GM10266 (cell line): ENCODE results near the gene KDM4B.

Experiments
- DNase-seq: peaks from one replicate; pipeline ENCODE4 v3.0.0; 2012; ENCODE audit errors: extremely low spot score
- TF ChIP-seq, protein P1 (sequence below): IDR thresholded peaks from 2 replicates; pipeline ENCODE4 v1.5.1; 2012; ENCODE audit warnings: mild to moderate bottlenecking, low read depth; ENCODE audit not compliant: control insufficient read depth, insufficient read depth; ENCODE audit errors: missing control alignments

The KDM4B gene

DNA sequence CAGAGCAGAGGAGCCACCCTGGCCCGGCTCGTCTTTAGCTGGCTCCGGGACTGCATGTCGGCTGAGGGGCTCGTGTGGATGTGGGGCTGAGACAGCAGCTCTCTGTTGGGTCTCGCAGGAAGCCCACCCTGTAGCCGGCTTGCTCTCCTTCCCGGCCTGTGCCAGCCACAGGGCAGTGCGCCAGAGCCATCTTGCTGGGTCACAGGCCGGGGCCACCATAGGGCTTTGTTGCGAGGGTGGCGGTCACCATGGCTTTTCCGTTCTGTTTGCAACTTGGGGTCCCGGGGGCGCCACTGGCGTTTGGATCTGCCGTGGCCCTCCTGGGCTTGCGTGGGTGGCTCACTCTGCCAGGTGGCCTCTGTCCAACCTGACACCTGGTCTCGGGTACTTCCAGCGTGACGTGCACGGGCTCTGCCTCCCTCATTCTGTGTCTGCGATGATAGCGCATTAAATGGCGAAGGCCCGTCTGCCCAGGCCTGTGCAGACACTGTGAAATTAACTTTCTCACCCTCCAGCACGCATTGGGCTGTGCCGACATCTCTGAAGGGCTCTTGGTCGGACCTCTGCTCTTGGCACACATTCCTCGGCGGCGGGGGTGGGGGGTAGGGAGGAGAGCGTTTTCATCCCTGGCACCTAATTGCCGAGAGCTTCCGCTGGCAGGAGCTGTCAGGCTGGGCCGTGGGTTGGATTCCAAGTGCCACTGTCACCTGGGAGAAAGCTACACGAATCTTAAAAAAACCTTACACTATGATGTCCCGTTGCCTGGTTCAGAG, 95.1 kb downstream of the KDM4B start:
- no peak for DNase-seq
- TF ChIP-seq, protein P1, sequence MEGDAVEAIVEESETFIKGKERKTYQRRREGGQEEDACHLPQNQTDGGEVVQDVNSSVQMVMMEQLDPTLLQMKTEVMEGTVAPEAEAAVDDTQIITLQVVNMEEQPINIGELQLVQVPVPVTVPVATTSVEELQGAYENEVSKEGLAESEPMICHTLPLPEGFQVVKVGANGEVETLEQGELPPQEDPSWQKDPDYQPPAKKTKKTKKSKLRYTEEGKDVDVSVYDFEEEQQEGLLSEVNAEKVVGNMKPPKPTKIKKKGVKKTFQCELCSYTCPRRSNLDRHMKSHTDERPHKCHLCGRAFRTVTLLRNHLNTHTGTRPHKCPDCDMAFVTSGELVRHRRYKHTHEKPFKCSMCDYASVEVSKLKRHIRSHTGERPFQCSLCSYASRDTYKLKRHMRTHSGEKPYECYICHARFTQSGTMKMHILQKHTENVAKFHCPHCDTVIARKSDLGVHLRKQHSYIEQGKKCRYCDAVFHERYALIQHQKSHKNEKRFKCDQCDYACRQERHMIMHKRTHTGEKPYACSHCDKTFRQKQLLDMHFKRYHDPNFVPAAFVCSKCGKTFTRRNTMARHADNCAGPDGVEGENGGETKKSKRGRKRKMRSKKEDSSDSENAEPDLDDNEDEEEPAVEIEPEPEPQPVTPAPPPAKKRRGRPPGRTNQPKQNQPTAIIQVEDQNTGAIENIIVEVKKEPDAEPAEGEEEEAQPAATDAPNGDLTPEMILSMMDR = no peak

DNA sequence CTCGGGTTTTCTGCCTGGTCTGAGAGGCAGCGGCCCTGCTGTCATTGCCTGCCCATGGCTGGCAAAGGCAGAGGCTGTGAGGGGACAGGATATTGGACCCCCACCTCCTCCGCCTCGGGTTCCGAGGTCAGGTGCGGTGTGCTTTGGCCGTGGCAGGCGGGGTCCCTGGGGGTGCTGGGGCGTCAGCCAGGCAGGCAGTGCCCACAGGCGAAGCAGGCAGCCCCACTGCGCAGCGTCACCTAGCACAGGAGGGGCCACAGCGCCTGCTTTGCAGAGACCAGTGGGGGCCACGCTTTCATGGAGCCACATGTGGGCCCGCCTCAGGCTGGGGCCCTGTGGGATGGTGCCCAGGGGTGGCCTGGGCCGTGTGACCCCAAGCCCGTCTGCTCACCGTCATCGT, 96.0 kb downstream of the KDM4B start:
- TF ChIP-seq, protein P1 = no peak
- DNase-seq = no peak

DNA sequence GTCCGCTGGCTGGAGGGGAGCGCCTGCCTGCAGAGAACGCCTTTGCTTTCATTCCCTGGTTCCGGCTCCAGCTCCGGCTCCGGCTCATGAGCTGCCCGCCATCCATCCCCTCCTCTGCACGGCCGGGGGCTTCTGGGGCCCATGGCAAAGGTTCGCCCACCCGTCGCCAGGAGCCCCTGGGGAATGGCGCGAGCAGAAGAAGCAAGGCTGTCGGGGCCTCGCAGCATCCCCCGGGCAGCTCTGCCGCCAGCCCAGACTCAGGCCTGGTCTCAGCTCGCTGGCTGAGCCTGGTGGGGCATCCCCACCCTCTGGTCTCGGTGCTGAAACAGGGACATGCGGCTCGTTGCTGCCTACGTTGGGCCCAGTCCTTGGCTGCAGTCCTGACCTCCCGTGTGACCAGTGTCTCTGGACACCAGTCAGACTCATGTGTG, 96.8 kb downstream of the KDM4B start:
- TF ChIP-seq, protein P1 = no peak
- DNase-seq = no peak

DNA sequence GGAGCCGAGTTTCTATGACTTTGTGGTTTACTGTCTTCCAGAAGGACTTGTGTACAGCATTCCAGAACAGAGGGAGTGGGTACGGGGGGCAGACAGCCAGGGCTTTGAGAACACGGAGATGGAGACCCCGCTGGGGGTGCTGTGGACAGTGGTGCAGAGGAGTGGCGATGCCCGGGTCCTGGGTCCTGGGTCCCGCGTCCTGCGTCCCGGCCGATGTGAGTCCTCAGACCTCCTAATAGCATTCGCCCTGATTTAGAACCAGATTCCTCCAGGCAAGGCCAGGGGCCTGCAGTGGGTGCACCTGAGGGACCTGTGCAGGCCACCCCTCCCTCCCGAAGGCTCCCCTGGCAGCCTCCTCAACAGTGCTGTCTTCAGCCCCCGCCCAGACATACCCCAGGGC, 97.9 kb downstream of the KDM4B start:
- no peak for DNase-seq
- TF ChIP-seq, protein P1 = no peak

DNA sequence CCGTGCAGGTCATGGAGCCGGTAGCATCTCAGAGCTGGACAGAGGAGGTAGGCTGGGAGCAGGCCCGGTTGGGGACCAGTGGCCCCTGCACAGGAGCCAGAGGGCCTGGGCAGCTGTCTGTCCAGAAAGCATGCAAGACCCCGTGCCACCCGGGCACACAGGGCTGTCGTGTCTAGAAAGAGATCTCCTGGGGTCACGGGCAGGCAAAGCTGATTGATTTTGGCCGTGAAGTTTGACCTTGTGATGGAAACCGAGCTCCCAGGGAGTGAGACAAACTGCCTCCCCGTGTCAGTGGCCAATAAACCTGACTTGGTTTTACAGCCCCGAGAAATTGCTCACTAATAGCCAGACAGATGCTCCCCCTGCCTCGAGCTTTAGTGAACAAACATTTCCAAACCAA, 98.8 kb downstream of the KDM4B start:
- DNase-seq = no peak
- TF ChIP-seq, protein P1 = no peak

DNA sequence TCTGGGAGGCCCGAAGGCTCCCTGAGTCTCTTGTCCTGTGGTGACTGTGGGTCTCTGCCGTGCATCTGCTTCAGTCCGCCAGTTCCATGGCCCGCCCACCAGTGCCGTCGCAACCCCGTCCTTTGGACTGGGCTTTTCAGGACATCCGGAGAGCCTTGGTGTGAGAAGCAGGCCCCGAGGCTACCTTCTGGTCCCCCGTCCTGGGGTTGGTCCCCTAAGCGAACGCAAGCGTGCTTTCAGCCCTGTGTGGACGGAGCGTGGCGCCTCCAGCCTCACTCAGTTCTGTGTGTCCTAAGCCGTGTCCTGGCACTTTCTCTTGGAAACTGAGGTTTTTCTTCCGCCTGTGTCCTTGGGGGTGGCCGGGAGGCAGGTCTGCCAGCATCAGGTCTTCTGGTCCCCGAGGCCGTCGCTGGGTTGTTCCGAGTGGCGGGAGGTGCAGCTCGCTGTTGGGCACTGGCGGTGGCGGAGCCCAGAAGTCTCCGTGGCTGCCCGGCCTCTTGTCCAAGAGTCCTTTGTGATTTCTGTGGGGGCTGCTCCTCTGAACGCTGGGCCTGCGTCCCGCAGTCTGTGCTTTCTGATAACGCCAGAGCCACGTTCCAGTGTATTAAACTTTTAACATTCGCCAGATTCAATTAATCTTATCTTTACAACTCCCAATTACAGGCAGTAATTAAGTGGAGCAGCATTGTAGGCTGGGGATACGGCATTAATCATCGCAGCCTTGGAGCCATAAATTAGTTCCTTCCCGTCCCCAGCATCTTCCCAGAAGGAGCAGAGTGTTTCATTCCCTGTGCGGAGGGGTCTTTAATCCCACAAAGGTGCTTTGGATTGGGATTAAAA, 99.5 kb downstream of the KDM4B start:
- no peak for DNase-seq
- TF ChIP-seq, protein P1 = no peak

DNA sequence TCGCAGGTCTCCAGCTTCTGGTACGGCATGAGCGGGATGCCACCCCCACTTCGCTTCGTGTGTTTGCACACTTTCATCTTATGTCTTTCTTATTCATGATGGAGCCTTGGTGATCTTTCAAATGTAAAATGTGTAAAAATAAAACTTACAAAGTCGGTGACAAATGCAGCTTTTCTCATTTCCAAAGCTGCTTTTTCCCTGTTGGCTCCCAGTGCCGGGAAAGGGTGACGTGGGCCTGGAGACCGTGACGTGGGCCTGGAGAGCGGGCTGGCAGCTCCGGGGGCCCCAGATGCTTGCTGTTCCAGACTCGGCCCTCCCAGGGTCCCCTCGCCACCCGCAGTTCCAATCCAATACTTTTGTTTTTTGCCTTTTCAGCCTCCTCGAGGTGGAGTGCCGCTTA, 101.4 kb downstream of the KDM4B start:
- TF ChIP-seq, protein P1 = no peak

More for the DNA sequence above, 101.4 kb downstream of the KDM4B start:
- no peak for DNase-seq
